ENCODE measurements around the gene AGGF1.
"Not testable (repeated sequence)": the region's sequence is repeated elsewhere in the genome, so short reads cannot be mapped to it uniquely, and the experiment has no call there.

The AGGF1 gene

GRCh38 chr5:77066823-77067442 is 36.7 kb downstream of the AGGF1 start:
- POLR2A ChIA-PET: no interaction called here
- DNase-seq (ENCODE audit: extremely low spot score): no peak
- TF ChIP-seq CTCF (IDR thresholded peaks at IDR 0.05; ENCODE audit: control extremely low read depth, extremely low read depth, low read depth, missing control alignments): no peak
- CTCF ChIA-PET: interaction anchor here (1.6 to 5.9 kb wide), 2 partner anchors 10 to 199 kb away, joined by 5 to 49 read pairs; no protein-coding TSS in a partner anchor

- ChIA-PET CTCF (interaction anchor here (1.5 kb wide), 1 partner anchor 9 kb away, joined by 4 read pairs; no protein-coding TSS in a partner anchor), POLR2A (no interaction called here)
- no peak for TF ChIP-seq CTCF (IDR thresholded peaks at IDR 0.05; ENCODE audit: control extremely low read depth, extremely low read depth, low read depth, missing control alignments)
- DNase-seq (ENCODE audit: extremely low spot score): no peak
These were observed 43.5 kb downstream of the AGGF1 start for GRCh38 chr5:77073667-77074066.

GRCh38 chr5:77074745-77075144 is 44.5 kb downstream of the AGGF1 start:
- no peak for DNase-seq (ENCODE audit: extremely low spot score)
- ChIA-PET POLR2A (no interaction called here), CTCF (interaction anchor here (1.5 kb wide), 1 partner anchor 8 kb away, joined by 4 read pairs; no protein-coding TSS in a partner anchor)
- TF ChIP-seq CTCF (IDR thresholded peaks at IDR 0.05; ENCODE audit: control extremely low read depth, extremely low read depth, low read depth, missing control alignments): no peak

GRCh38 chr5:77076961-77077828 is 47.0 kb downstream of the AGGF1 start:
- ChIA-PET POLR2A (no interaction called here), CTCF (interaction anchor here (0.7 to 3.6 kb wide), 33 partner anchors 10 to 529 kb away, joined by 3 to 51 read pairs (median 4); partner anchors contain the start of genes AGGF1 and ZBED3)
- peak; percentile 87 for TF ChIP-seq CTCF (IDR thresholded peaks at IDR 0.05; ENCODE audit: control extremely low read depth, extremely low read depth, low read depth, missing control alignments)
- peak; percentile 87 for DNase-seq (ENCODE audit: extremely low spot score)

- no peak for TF ChIP-seq CTCF (IDR thresholded peaks at IDR 0.05; ENCODE audit: control extremely low read depth, extremely low read depth, low read depth, missing control alignments)
- POLR2A ChIA-PET: no interaction called here
- CTCF ChIA-PET: interaction anchor here (0.7 to 3.6 kb wide), 33 partner anchors 10 to 529 kb away, joined by 3 to 51 read pairs (median 4); partner anchors contain the start of genes AGGF1 and ZBED3
These were observed 47.6 kb downstream of the AGGF1 start for GRCh38 chr5:77077829-77078176.

GRCh38 chr5:77080479-77080878 is 50.3 kb downstream of the AGGF1 start:
- POLR2A ChIA-PET; DNase-seq (ENCODE audit: extremely low spot score): not testable (repeated sequence)
- CTCF ChIA-PET: interaction anchor here (1.0 kb wide), 1 partner anchor 9 kb away, joined by 4 read pairs; no protein-coding TSS in a partner anchor

More at GRCh38 chr5:77077829-77078176, 47.6 kb downstream of the AGGF1 start:
- DNase-seq (ENCODE audit: extremely low spot score): no peak

Data from GM10248 (cell line).